Activated CD8-positive, alpha-beta T cell treated with anti-CD3 and anti-CD28 coated beads for 36 hours (primary cell): ENCODE data around the gene UMAD1. TPM values are rescaled to one million over a fixed set of nuclear protein-coding genes. Genes with fewer than 3 reads are reported as not detected.

ENCODE experiments used
- ATAC-seq: fragments of 200-7000 bp; cut with Tn5 transposase; one replicate; pipeline ENCODE4 v1.10.0; 2021; ENCODE audit warnings: mild to moderate bottlenecking, moderate library complexity
- CTCF ChIA-PET: fragments of 350-600 bp; sonication (Branson Sonifier 250); formaldehyde crosslinking; loops from one replicate; lab custom pipeline; 2021; ENCODE audit warnings: antibody characterized with exemption; lab: Charles Lee
- POLR2A ChIA-PET: fragments of 350-600 bp; sonication (Branson Sonifier 250); formaldehyde crosslinking; loops from one replicate; lab custom pipeline; 2021; ENCODE audit warnings: antibody characterized with exemption; lab: Charles Lee
- DNase-seq: peaks from one replicate; pipeline ENCODE4 v3.0.0-alpha.2; 2020
- H3K27ac Mint-ChIP-seq: one replicate; pipeline ENCODE4 v1.8.0; 2021; ENCODE audit warnings: mild to moderate bottlenecking, mixed read lengths
- H3K27me3 Mint-ChIP-seq: one replicate; pipeline ENCODE4 v1.8.0; 2021; ENCODE audit warnings: mixed read lengths
- H3K36me3 Mint-ChIP-seq: one replicate; pipeline ENCODE4 v1.8.0; 2021; ENCODE audit warnings: low read depth, mixed read lengths
- H3K4me1 Mint-ChIP-seq: one replicate; pipeline ENCODE4 v1.8.0; 2021; ENCODE audit warnings: low read depth, mixed read lengths
- H3K4me3 Mint-ChIP-seq: one replicate; pipeline ENCODE4 v1.8.0; 2021; ENCODE audit warnings: mild to moderate bottlenecking, moderate library complexity, mixed read lengths
- H3K9me3 Mint-ChIP-seq: one replicate; pipeline ENCODE4 v1.8.0; 2021; ENCODE audit warnings: mixed read lengths
- CTCF ChIP-seq: fragments of 200-600 bp; IDR thresholded peaks from one replicate; pipeline ENCODE4 v1.8.0; 2022; ENCODE audit warnings: antibody characterized with exemption, mild to moderate bottlenecking
- intact Hi-C: fragments of 100-400 bp; cut with micrococcal nuclease; formaldehyde crosslinking; loops from one replicate; pipeline ENCODE4 v1.10.0; 2022
- total RNA-seq, 2 experiments: library from RNA; stranded (reverse); gene quantifications; one replicate each; pipeline ENCODE4 v1.2.3, GENCODE V29; 2021

The UMAD1 gene
- total RNA-seq, 2 experiments from 2014 or later = 10.1 to 11.1 TPM

- TF ChIP-seq CTCF = no peak
- ATAC-seq (no peak), DNase-seq (no peak)
- POLR2A ChIA-PET = no interaction called here
- Mint-ChIP-seq H3K9me3 (peaks cover 3% of the 10 kb centered on the region), H3K27me3 (no peaks in the 10 kb centered on the region), H3K4me1 (peaks cover 38% of the 10 kb centered on the region), H3K27ac (no peak overlapping the region), H3K4me3 (no peak overlapping the region), H3K36me3 (peaks cover 3% of the 10 kb centered on the region)
- CTCF ChIA-PET = interaction anchor here (1.2 to 2.7 kb wide), 3 partner anchors 25 to 508 kb away, joined by 3 to 35 read pairs (median 4); no protein-coding TSS in a partner anchor
- intact Hi-C loops = loop anchor here (5.0 to 10.0 kb wide), 3 partner anchors 289 to 512 kb away; no protein-coding TSS in a partner anchor
Observed at GRCh38 chr7:7682861-7683260, 42.3 kb downstream of the UMAD1 start.

- Mint-ChIP-seq H3K27me3 (no peaks in the 10 kb centered on the region), H3K27ac (no peak overlapping the region), H3K9me3 (no peaks in the 10 kb centered on the region), H3K36me3 (peaks cover under 1% of the 10 kb centered on the region), H3K4me3 (no peak overlapping the region), H3K4me1 (peaks cover 27% of the 10 kb centered on the region)
- no peak for ATAC-seq
- intact Hi-C loops = loop anchor here (10.0 kb wide), 2 partner anchors 428 to 508 kb away; no protein-coding TSS in a partner anchor
- CTCF ChIA-PET = interaction anchor here (1.1 to 1.4 kb wide), 2 partner anchors 27 to 74 kb away, joined by 3 to 4 read pairs; no protein-coding TSS in a partner anchor
- POLR2A ChIA-PET = no interaction called here
- TF ChIP-seq CTCF = no peak
- no peak for DNase-seq
Observed at GRCh38 chr7:7686811-7687508, 46.4 kb downstream of the UMAD1 start.

- ATAC-seq = no peak
- Mint-ChIP-seq H3K27me3 (no peaks in the 10 kb centered on the region), H3K36me3 (peaks cover 5% of the 10 kb centered on the region), H3K9me3 (no peaks in the 10 kb centered on the region), H3K4me1 (peaks cover 21% of the 10 kb centered on the region), H3K4me3 (no peak overlapping the region), H3K27ac (no peak overlapping the region)
- ChIA-PET POLR2A (interaction anchor here (0.6 kb wide), 1 partner anchor 127 kb away, joined by 3 read pairs; no protein-coding TSS in a partner anchor), CTCF (interaction anchor here (0.8 to 1.4 kb wide), 3 partner anchors 26 to 73 kb away, joined by 3 to 4 read pairs (median 3); no protein-coding TSS in a partner anchor)
- intact Hi-C loops = loop anchor here (10.0 kb wide), 2 partner anchors 427 to 507 kb away; no protein-coding TSS in a partner anchor
- no peak for DNase-seq
- TF ChIP-seq CTCF = no peak
Observed at GRCh38 chr7:7687800-7688199, 47.2 kb downstream of the UMAD1 start.

GRCh38 chr7:7688310-7688709 lies 47.8 kb downstream of the UMAD1 start:
- no peak for TF ChIP-seq CTCF
- CTCF ChIA-PET = interaction anchor here (0.8 to 1.4 kb wide), 3 partner anchors 25 to 72 kb away, joined by 3 to 4 read pairs (median 3); no protein-coding TSS in a partner anchor
- Mint-ChIP-seq H3K27me3 (no peaks in the 10 kb centered on the region), H3K4me3 (no peak overlapping the region), H3K9me3 (no peaks in the 10 kb centered on the region), H3K4me1 (peaks cover 17% of the 10 kb centered on the region), H3K27ac (no peak overlapping the region), H3K36me3 (peaks cover 5% of the 10 kb centered on the region)
- no peak for ATAC-seq
- POLR2A ChIA-PET = interaction anchor here (0.6 to 1.3 kb wide), 2 partner anchors 126 to 490 kb away, joined by 3 read pairs; no protein-coding TSS in a partner anchor
- DNase-seq = no peak
- intact Hi-C loops = loop anchor here (10.0 kb wide), 2 partner anchors 426 to 506 kb away; no protein-coding TSS in a partner anchor
